T-helper 2 cell (primary cell): ENCODE data around the gene MPRIP.

Experiments
- DNase-seq, 5 experiments: peaks; one replicate each; pipeline versions ENCODE4 v3.0.0 to v3.0.0-alpha.2; 2012 to 2022

Gene MPRIP

GRCh38 chr17:17237026-17237799 is 195.0 kb downstream of the MPRIP start, which contains the start of gene FLCN:
FLCN (minus strand) TSS chr17:17237168; CDS start chr17:17228137, 9,031 bp downstream.
- peak; percentile 83 to 92 (median 87) for DNase-seq

- peak in 1 of 5 experiments; percentile 25 for DNase-seq
These were observed 197.6 kb downstream of the MPRIP start for GRCh38 chr17:17239832-17240231.

GRCh38 chr17:17241656-17242055 is 199.4 kb downstream of the MPRIP start:
- DNase-seq: no peak

- no peak for DNase-seq
These were observed 200.0 kb downstream of the MPRIP start for GRCh38 chr17:17242246-17242645.
